ENCODE measurements around the gene PZP. TPM values are rescaled to one million over a fixed set of nuclear protein-coding genes. Genes with fewer than 3 reads are reported as not detected.
"Not testable (repeated sequence)": the region's sequence is repeated elsewhere in the genome, so short reads cannot be mapped to it uniquely, and the experiment has no call there.

Gene PZP
- total and polyA plus RNA-seq, 4 experiments from 2014 or later: 0.32 TPM; not detected in 3

DNA sequence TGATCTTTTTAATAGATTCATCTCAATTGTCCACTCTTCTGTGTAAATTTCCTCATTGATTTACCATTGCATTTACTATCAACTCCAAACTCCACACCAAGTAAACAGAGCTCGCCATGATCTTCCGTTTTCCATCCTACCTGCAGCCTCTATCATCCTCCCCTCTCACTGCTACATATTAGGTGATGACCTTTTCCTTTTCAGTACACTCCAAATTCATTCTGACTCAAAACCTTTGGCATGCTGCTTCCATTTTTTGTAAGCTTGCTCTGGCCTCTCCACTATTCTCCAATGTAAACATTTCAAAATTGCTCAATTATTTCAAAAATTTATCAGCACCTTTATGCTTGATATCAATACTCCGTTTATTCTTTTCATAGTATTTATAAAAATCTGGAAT, 40.2 kb upstream of the PZP start:
- H3K9me3 Mint-ChIP-seq: peaks cover 2 to 17% (median 8%) of the 10 kb centered on the region in 8 donors
- peaks cover 0 to 9% (median 4%) of the 10 kb centered on the region in 4 donors for H3K4me1 Mint-ChIP-seq
- H3K36me3 Mint-ChIP-seq: peaks cover 12 to 15% of the 10 kb centered on the region in 2 donors
- H3K4me1 ChIP-seq (ENCODE audit: insufficient read depth, low read length): no peaks in the 10 kb centered on the region
- H3K27ac Mint-ChIP-seq: peak overlapping the region in 1 of 7 donors; percentile 5
- intact Hi-C loops (cut with micrococcal nuclease): no loop called here
- no peaks in the 10 kb centered on the region for H3K27me3 ChIP-seq (ENCODE audit: insufficient read depth, low read length)
- H3K4me3 Mint-ChIP-seq: no peak overlapping the region
- POLR2A ChIA-PET (ENCODE audit: partially characterized antibody): no interaction called here
- DNase-seq: no peak
- H3K4me3 ChIP-seq (ENCODE audit: low read length in 2 of 2): no peak overlapping the region
- H3K9me3 ChIP-seq (ENCODE audit: control insufficient read depth in 1 of 2, low read length in 2 of 2): no peaks in the 10 kb centered on the region
- no peak overlapping the region for H3K27ac ChIP-seq (ENCODE audit: low read depth, low read length)
- no peaks in the 10 kb centered on the region for H3K36me3 ChIP-seq (ENCODE audit: insufficient read depth, low read length)
- H3K27me3 Mint-ChIP-seq: no peaks in the 10 kb centered on the region
- CTCF ChIA-PET (ENCODE audit: partially characterized antibody): no interaction called here

DNA sequence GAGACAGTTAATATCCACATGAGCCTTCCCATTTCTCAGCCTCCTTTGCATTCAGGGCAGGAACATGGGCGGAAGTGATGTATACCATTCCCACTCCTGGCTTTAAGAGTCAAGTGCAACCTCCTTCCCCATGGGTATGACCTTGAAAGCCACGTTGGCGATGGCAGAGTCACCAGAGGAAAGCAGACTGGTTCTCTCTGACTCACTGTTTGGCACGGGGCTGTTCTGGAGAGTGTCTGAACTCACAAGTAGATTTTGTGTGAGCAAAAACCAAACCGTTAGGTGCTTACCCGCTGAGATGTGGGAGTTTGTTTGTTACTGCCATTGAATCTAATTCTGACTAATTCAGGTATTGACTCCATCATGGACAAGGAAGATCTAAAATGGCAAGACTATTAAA, 36.7 kb upstream of the PZP start:
- no peak overlapping the region for H3K27ac Mint-ChIP-seq
- peak in 1 of 5 donors; percentile 37 for DNase-seq
- Histone ChIP-seq H3K27ac (ENCODE audit: low read depth, low read length) (no peak overlapping the region), H3K27me3 (ENCODE audit: insufficient read depth, low read length) (no peaks in the 10 kb centered on the region), H3K36me3 (ENCODE audit: insufficient read depth, low read length) (no peaks in the 10 kb centered on the region), H3K4me1 (ENCODE audit: insufficient read depth, low read length) (no peaks in the 10 kb centered on the region), H3K9me3 (ENCODE audit: control insufficient read depth in 1 of 2, low read length in 2 of 2) (no peaks in the 10 kb centered on the region), H3K4me3 (ENCODE audit: low read length in 2 of 2) (no peak overlapping the region)
- CTCF ChIA-PET (ENCODE audit: partially characterized antibody): no interaction called here
- intact Hi-C loops (cut with micrococcal nuclease): no loop called here
- POLR2A ChIA-PET (ENCODE audit: partially characterized antibody): no interaction called here
- peaks cover 15 to 19% of the 10 kb centered on the region in 2 donors for H3K36me3 Mint-ChIP-seq
- H3K4me1 Mint-ChIP-seq: peaks cover 5 to 13% (median 12%) of the 10 kb centered on the region in 4 donors
- peaks cover 0 to 5% (median under 1%) of the 10 kb centered on the region in 8 donors for H3K9me3 Mint-ChIP-seq
- H3K4me3 Mint-ChIP-seq: no peak overlapping the region
- H3K27me3 Mint-ChIP-seq: peaks cover 0 to 2% of the 10 kb centered on the region in 2 donors

DNA sequence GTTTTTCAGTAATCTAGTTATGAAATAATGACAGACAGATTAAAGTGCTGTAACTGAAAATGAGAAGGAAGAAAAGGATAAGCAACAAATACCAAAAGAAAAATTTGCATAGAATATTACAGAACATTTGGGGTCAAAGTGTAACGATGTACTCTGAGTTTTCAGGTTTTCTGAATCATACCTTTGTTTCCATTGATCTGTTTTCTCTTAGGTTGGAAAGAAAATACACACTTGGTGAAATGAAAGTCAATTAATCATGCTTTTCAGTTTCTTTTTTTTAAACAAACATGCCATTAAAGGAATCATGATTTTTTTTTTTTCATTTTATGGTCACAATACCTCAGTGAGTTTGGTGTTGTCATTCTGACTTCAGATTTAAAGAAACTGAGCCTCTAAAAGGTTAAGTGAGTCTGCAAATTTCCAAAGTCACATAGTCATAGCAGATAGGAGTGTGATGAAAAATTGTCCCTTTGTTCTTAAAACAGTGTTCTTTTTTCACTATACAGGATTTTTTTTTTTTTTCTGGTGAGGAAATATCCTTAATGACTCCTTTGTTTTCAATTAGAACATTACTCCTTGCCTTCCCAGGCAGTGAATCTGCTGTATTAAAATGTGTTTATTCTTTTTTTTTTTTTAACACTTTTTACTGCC, 35.9 kb upstream of the PZP start:
- Histone ChIP-seq H3K4me1 (ENCODE audit: insufficient read depth, low read length) (no peaks in the 10 kb centered on the region), H3K4me3 (ENCODE audit: low read length in 2 of 2) (no peak overlapping the region), H3K27ac (ENCODE audit: low read depth, low read length) (no peak overlapping the region), H3K36me3 (ENCODE audit: insufficient read depth, low read length) (no peaks in the 10 kb centered on the region), H3K27me3 (ENCODE audit: insufficient read depth, low read length) (no peaks in the 10 kb centered on the region), H3K9me3 (ENCODE audit: control insufficient read depth in 1 of 2, low read length in 2 of 2) (no peaks in the 10 kb centered on the region)
- Mint-ChIP-seq H3K4me1 (peaks cover 6 to 14% (median 13%) of the 10 kb centered on the region in 4 donors), H3K27me3 (peaks cover 0 to 2% of the 10 kb centered on the region in 2 donors), H3K36me3 (peaks cover 14 to 16% of the 10 kb centered on the region in 2 donors), H3K27ac (peak overlapping the region in 1 of 7 donors; percentile 57), H3K9me3 (peaks cover 0 to 5% (median 0%) of the 10 kb centered on the region in 8 donors), H3K4me3 (no peak overlapping the region)
- DNase-seq: no peak
- intact Hi-C loops (cut with micrococcal nuclease): no loop called here
- ChIA-PET CTCF (ENCODE audit: partially characterized antibody) (no interaction called here), POLR2A (ENCODE audit: partially characterized antibody) (no interaction called here)

DNA sequence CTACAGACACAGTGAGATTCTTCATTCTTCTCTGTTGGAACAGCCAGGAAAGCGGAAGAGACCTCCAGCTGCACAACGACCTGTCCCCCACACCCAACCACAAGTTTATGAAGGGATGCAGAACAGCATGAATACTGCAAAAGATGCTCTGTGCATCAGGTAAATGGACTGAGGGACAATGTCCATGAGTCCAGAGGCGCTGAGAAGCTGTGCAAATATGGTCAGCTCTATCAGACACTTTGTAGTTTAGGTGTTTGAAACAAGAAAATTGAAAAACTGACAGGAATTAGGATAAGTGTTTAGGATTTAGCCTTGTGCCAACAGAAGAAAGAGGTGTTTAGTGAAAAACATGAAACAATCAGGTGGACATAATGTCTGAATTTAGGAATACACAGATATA, 33.1 kb upstream of the PZP start:
- H3K27ac Mint-ChIP-seq: peak overlapping the region in 2 of 7 donors; percentile 11 to 81
- peaks cover 0 to 3% (median 0%) of the 10 kb centered on the region in 8 donors for H3K9me3 Mint-ChIP-seq
- H3K4me1 Mint-ChIP-seq: peaks cover 9 to 15% (median 13%) of the 10 kb centered on the region in 4 donors
- no peak for DNase-seq
- Histone ChIP-seq H3K36me3 (ENCODE audit: insufficient read depth, low read length) (no peaks in the 10 kb centered on the region), H3K9me3 (ENCODE audit: control insufficient read depth in 1 of 2, low read length in 2 of 2) (no peaks in the 10 kb centered on the region), H3K4me3 (ENCODE audit: low read length in 2 of 2) (no peak overlapping the region), H3K27me3 (ENCODE audit: insufficient read depth, low read length) (no peaks in the 10 kb centered on the region), H3K4me1 (ENCODE audit: insufficient read depth, low read length) (no peaks in the 10 kb centered on the region), H3K27ac (ENCODE audit: low read depth, low read length) (no peak overlapping the region)
- peaks cover 0 to 2% of the 10 kb centered on the region in 2 donors for H3K27me3 Mint-ChIP-seq
- POLR2A ChIA-PET (ENCODE audit: partially characterized antibody): no interaction called here
- CTCF ChIA-PET (ENCODE audit: partially characterized antibody): no interaction called here
- peaks cover 4 to 10% of the 10 kb centered on the region in 2 donors for H3K36me3 Mint-ChIP-seq
- peak overlapping the region in 2 of 8 donors; percentile 51 to 96 for H3K4me3 Mint-ChIP-seq
- intact Hi-C loops (cut with micrococcal nuclease): no loop called here

DNA sequence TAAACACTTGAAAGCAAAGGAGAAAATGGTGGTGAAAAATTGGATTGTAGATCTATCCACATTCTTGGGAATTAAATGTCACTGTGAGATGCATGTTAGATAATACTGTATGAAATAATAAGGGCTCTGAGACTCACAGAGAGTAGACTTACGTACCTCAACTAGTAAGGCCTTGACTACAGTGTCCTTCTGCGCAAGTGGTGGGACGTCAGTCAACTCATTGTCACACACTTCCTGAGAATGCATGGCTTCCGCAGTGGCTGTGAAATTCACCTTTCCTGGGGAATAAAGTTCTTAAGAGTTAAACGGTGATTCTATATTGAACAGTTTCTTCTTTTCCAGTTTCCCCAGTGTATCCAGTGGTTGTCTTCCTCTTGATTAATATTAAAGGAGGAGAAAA, 32.6 kb upstream of the PZP start:
- Mint-ChIP-seq H3K4me3 (peak overlapping the region in 7 of 8 donors; percentile 5 to 96 (median 93)), H3K9me3 (peaks cover 0 to 2% (median 0%) of the 10 kb centered on the region in 8 donors), H3K36me3 (peaks cover 4 to 10% of the 10 kb centered on the region in 2 donors), H3K4me1 (peaks cover 11 to 15% (median 13%) of the 10 kb centered on the region in 4 donors), H3K27ac (peak overlapping the region in 1 of 7 donors; percentile 81), H3K27me3 (peaks cover 0 to 2% of the 10 kb centered on the region in 2 donors)
- H3K27ac ChIP-seq (ENCODE audit: low read depth, low read length): no peak overlapping the region
- no peaks in the 10 kb centered on the region for H3K4me1 ChIP-seq (ENCODE audit: insufficient read depth, low read length)
- intact Hi-C loops (cut with micrococcal nuclease): no loop called here
- CTCF ChIA-PET (ENCODE audit: partially characterized antibody): no interaction called here
- no peaks in the 10 kb centered on the region for H3K9me3 ChIP-seq (ENCODE audit: control insufficient read depth in 1 of 2, low read length in 2 of 2)
- H3K36me3 ChIP-seq (ENCODE audit: insufficient read depth, low read length): no peaks in the 10 kb centered on the region
- POLR2A ChIA-PET (ENCODE audit: partially characterized antibody): no interaction called here
- no peaks in the 10 kb centered on the region for H3K27me3 ChIP-seq (ENCODE audit: insufficient read depth, low read length)
- DNase-seq: no peak
- H3K4me3 ChIP-seq (ENCODE audit: low read length in 2 of 2): peak overlapping the region in 1 of 2 donors; percentile 41

DNA sequence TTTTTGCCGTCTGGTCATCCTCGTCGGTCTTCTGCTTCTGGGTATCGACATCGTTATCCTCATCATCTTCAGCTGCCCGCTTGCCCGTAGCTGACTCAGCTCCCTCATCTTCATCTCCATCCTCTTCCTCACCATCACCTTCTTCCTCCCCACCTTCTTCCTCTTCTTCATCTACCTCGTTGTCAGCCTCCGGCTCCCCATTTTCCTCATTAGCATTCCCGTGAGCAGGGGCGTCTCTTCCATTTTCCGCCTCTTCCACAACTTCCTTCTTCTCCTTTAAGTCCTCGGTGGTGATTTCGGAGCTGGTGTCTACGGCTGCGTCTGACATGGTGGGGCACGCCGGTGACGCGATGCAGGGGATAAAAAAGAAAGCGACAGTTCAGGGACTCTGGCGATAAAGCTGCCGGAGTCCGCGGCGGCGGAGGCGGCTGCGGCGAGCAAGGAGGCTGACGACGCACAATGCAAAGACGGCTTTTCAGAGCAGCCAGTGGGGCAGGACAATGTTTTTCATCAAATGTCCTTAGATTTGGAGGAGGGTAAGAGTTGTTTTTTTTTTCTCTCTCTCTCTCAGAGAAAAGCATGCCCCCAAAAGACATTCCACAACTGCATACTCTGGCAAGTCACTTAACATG, 31.9 kb upstream of the PZP start:
- POLR2A ChIA-PET (ENCODE audit: partially characterized antibody); CTCF ChIA-PET (ENCODE audit: partially characterized antibody): not testable (repeated sequence)

DNA sequence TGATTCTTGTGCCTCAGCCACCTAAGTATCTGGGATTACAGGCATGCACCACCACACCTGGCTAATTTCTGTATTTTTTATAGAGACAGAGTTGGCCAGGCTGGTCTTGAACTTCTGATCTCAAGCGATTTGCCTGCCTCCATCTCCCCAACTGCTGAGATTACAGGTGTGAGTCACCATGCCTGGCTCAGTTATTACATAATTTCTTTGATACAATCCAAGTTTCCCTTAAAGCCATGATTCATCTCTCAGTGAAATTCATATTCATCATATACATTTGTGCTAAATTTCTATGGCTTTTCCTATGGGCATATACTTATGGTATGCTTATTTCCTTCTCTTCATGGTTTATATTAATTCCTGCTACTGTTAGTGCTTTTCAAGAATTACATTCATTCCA, 29.1 kb upstream of the PZP start:
- Mint-ChIP-seq H3K27me3 (peaks cover 0 to 2% of the 10 kb centered on the region in 2 donors), H3K36me3 (peaks cover 7 to 15% of the 10 kb centered on the region in 2 donors), H3K27ac (no peak overlapping the region), H3K4me3 (no peak overlapping the region), H3K4me1 (peaks cover 6 to 13% (median 9%) of the 10 kb centered on the region in 4 donors), H3K9me3 (peaks cover 0 to 2% (median 0%) of the 10 kb centered on the region in 8 donors)
- H3K4me1 ChIP-seq (ENCODE audit: insufficient read depth, low read length): no peaks in the 10 kb centered on the region
- H3K27me3 ChIP-seq (ENCODE audit: insufficient read depth, low read length): no peaks in the 10 kb centered on the region
- intact Hi-C loops (cut with micrococcal nuclease): no loop called here
- no peak for DNase-seq
- H3K9me3 ChIP-seq (ENCODE audit: control insufficient read depth in 1 of 2, low read length in 2 of 2): no peaks in the 10 kb centered on the region
- CTCF ChIA-PET (ENCODE audit: partially characterized antibody): no interaction called here
- H3K4me3 ChIP-seq (ENCODE audit: low read length in 2 of 2): no peak overlapping the region
- no peaks in the 10 kb centered on the region for H3K36me3 ChIP-seq (ENCODE audit: insufficient read depth, low read length)
- no peak overlapping the region for H3K27ac ChIP-seq (ENCODE audit: low read depth, low read length)
- POLR2A ChIA-PET (ENCODE audit: partially characterized antibody): no interaction called here

More for the DNA sequence above, 31.9 kb upstream of the PZP start:
- H3K4me3 ChIP-seq (ENCODE audit: low read length in 2 of 2): peak overlapping the region in 1 of 2 donors; percentile 41
- H3K9me3 ChIP-seq (ENCODE audit: control insufficient read depth in 1 of 2, low read length in 2 of 2); H3K27me3 ChIP-seq (ENCODE audit: insufficient read depth, low read length); H3K27me3 Mint-ChIP-seq; H3K4me1 ChIP-seq (ENCODE audit: insufficient read depth, low read length); H3K27ac ChIP-seq (ENCODE audit: low read depth, low read length); intact Hi-C loops (cut with micrococcal nuclease); H3K9me3 Mint-ChIP-seq; H3K36me3 ChIP-seq (ENCODE audit: insufficient read depth, low read length): not testable (repeated sequence)
- Mint-ChIP-seq H3K36me3 (peaks cover 7 to 12% of the 10 kb centered on the region in 2 donors), H3K27ac (peak overlapping the region; percentile 72 to 96 (median 91)), H3K4me1 (peaks cover 10 to 13% (median 12%) of the 10 kb centered on the region in 4 donors), H3K4me3 (peak overlapping the region; percentile 89 to 96 (median 94))
- peak; percentile 26 to 35 (median 32) for DNase-seq

All from CD4-positive, alpha-beta memory T cell (primary cell).